ENCODE results near the gene BTBD6.

The BTBD6 gene

GRCh38 chr14:105211758-105212089 is 36.6 kb upstream of the BTBD6 start:
- DNase-seq: no peak

- DNase-seq: no peak
These were observed 35.6 kb upstream of the BTBD6 start for GRCh38 chr14:105212541-105213300.

GRCh38 chr14:105213361-105213760 is 35.0 kb upstream of the BTBD6 start:
- DNase-seq: no peak

- no peak for DNase-seq
These were observed 33.9 kb upstream of the BTBD6 start for GRCh38 chr14:105214324-105214915.

- DNase-seq: no peak
These were observed 32.7 kb upstream of the BTBD6 start for GRCh38 chr14:105215602-105216001.

- no peak for DNase-seq
These were observed 31.7 kb upstream of the BTBD6 start for GRCh38 chr14:105216490-105217247.

GRCh38 chr14:105217774-105218173 is 30.6 kb upstream of the BTBD6 start:
- no peak for DNase-seq

GRCh38 chr14:105218611-105219010 is 29.7 kb upstream of the BTBD6 start:
- no peak for DNase-seq

- DNase-seq: no peak
These were observed 29.2 kb upstream of the BTBD6 start for GRCh38 chr14:105219043-105219612.

GRCh38 chr14:105219753-105220152 is 28.6 kb upstream of the BTBD6 start:
- no peak for DNase-seq

- no peak for DNase-seq
These were observed 27.4 kb upstream of the BTBD6 start for GRCh38 chr14:105220699-105221597.

GRCh38 chr14:105221598-105222178 is 26.6 kb upstream of the BTBD6 start:
- DNase-seq: no peak

GRCh38 chr14:105223260-105223659 is 25.1 kb upstream of the BTBD6 start:
- no peak for DNase-seq

- DNase-seq: no peak
These were observed 24.4 kb upstream of the BTBD6 start for GRCh38 chr14:105223770-105224544.

GRCh38 chr14:105224845-105225570 is 23.3 kb upstream of the BTBD6 start:
- DNase-seq: no peak

GRCh38 chr14:105226198-105226597 is 22.1 kb upstream of the BTBD6 start:
- no peak for DNase-seq

GRCh38 chr14:105227346-105227745 is 21.0 kb upstream of the BTBD6 start:
- DNase-seq: no peak

GRCh38 chr14:105228562-105228961 is 19.8 kb upstream of the BTBD6 start:
- DNase-seq: no peak

GRCh38 chr14:105229099-105229655 is 19.2 kb upstream of the BTBD6 start:
- DNase-seq: no peak

GRCh38 chr14:105240811-105241576 is 7.3 kb upstream of the BTBD6 start:
- no peak for DNase-seq
